ENCODE results near the gene ASTL.
"Not testable (repeated sequence)": the region's sequence is repeated elsewhere in the genome, so short reads cannot be mapped to it uniquely, and the experiment has no call there.

The ASTL gene

GRCh38 chr2:96138179-96139145 is at the start of gene ASTL:
Gene ASTL (minus strand): TSS chr2:96138502. CDS start chr2:96138436, 66 bp downstream.
- DNase-seq, result peak in 2 of 14 donors; percentile 4 to 16

DNA sequence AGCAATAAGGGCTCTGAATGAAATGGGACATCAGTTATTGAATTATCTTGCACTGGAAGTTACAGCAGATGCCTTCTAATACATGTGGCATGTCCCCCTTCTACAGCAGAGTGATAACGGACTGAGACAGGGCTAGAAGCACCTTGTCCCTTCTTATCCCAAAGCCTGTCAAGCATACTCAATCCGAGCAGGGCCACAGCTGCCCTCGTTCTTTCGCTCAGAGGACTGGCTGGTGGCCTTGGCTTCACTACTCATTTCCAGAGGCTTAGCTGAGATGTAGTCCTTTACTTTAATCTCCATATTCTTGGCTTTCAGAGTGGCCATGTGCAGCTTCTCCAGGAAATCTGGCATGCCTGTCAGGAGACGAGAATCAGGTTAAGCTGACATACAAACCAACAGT is 48.3 kb upstream of the ASTL start:
- DNase-seq, result no peak

DNA sequence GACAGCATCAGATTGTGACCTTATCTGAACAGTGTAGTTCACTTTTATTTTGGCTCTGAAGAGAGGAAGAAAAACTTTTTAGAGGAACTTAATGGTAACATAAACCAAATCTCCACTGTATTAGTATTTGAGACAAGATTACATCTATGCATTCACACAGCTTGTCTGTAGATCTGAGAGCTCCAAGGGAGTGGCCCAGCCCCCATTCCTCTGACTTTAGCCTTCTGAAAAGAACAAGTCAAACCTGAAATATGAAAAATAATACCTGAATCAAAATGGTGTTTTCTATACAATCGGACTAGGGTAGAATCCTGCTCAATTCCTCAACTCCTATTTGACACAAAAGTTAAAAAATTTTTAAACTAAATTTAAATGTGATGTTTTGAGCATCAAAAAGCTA is 47.2 kb upstream of the ASTL start:
- no peak for DNase-seq

- no peak for DNase-seq
These were observed 46.7 kb upstream of the ASTL start for GRCh38 chr2:96184989-96185388.

GRCh38 chr2:96184188-96184587 is 45.9 kb upstream of the ASTL start:
- DNase-seq, result no peak

GRCh38 chr2:96181529-96181928 is 43.2 kb upstream of the ASTL start:
- DNase-seq, result no peak

GRCh38 chr2:96180521-96180920 is 42.2 kb upstream of the ASTL start:
- no peak for DNase-seq

GRCh38 chr2:96180002-96180401 is 41.7 kb upstream of the ASTL start:
- DNase-seq, result no peak

DNA sequence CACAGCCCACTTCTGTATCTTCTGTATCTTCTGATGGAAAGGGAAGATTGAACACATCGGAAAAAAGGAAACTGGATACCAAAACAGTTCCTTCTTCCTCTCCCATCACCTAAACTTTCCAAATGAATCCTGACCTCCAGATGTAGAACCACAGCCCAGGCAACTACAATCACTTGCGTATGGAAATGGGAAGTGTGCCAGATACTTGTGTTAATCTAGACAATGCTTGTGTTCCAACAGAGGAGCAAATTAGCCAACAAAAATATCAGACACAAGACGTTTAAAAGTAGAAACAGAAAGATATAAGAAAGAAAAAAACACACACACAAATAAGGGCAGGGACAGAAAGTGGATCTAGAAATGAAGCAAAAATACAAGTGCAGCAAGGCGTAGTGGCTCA is 38.4 kb upstream of the ASTL start:
- no peak for DNase-seq

- no peak for DNase-seq
These were observed 37.6 kb upstream of the ASTL start for GRCh38 chr2:96175951-96176350.

GRCh38 chr2:96174251-96175144 is 36.2 kb upstream of the ASTL start:
- peak in 11 of 14 donors; percentile 26 to 79 (median 44) for DNase-seq

DNA sequence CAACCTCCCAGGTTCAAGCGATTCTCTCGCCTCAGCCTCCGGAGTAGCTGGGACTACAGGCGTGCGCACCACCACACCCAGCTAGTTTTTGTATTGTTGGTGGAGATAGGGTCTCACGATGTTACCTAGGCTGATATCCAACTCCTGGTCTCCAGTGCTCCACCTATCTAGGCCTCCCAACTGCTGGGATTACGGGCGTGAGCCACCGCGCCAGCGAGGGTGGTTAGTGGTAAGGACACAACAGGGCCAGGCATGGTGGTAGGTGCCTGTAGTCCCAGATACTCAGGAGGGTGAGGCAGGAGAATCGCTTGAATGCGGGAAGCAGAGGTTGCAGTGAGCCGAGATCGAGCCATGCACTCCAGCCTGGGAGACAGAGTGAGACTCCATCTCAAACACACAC is 33.5 kb upstream of the ASTL start:
- no peak for DNase-seq

- DNase-seq, result no peak
These were observed 32.3 kb upstream of the ASTL start for GRCh38 chr2:96170626-96171025.

GRCh38 chr2:96169868-96170507 is 31.7 kb upstream of the ASTL start:
- no peak for DNase-seq

DNA sequence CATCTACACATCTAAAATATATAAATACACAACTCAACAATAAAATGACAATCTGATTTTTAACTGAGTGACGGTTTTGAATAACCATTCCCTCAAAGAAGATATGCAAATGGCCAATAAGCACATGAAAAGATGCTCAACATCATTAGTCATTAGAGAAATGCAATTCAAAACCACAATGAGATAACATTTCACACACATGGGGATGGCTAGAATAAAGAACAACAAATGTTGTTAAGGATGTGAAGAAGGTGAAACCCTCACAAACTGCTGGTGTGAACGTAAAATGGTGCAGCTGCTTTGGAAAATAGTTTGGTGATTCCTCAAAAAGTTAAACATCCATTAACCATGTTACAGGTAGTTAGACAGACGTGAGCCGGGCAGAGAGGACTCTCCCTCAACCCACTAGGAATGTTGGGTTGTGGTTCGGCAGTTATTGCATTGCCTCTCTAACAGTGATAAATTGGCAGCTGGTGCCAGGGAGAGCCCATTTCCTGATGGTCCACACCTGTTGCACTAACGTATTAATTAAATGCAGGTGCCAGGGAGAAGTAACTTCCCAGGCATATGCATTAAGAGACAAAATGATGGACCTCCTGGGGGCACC is 29.2 kb upstream of the ASTL start:
- no peak for DNase-seq

- peak in 10 of 14 donors; percentile 18 to 81 (median 71) for DNase-seq
These were observed 26.3 kb upstream of the ASTL start for GRCh38 chr2:96164459-96165184.

DNA sequence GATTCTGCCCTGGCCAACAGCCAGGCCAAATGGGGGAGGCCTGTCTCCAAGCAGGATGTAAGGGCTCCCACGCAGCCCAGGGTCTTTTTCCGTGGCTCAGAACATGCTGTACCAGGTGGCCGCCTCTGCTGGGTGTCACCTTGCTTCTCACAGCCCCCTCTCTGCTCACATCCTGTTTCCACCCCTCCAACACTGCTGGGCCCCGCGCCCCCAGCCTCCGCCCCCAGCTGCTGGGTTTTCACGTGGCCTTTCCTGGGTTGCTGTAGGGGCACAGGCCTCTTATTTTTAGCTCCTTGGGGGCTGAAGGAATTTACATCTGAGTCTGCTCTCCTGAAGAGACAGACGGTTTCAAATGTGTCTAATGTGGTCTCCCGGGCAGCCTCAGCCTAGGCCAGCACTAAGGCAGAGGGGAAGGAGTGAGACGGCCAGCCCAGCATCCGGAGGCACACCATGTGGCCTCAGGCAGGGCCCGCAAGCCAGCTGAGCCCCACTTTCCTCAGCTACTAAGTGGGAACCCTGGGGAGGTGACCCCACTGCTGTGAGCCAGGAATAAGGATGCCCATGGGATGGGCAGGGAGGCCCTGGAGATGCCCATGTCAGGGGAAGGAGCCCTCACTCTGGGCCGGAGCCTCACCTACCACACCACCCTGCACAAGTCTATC is 25.6 kb upstream of the ASTL start:
- DNase-seq, result no peak

DNA sequence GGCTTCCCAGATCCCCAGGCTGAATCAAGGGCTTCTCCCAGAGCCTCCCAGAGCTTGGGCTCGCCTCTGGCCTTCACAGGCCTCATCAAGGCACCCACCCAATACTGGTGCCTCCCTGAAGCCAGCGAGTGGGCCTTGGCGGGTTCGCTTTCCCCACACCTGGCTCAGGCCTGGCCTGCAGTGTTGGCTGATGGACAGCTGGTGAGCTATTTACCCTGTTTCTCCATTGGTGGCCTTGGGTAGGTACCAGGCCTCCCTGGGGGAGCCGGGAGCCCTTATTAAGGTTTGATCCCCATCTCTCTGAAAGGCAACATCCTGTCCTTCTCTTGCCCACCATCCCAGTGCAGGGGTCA is 25.1 kb upstream of the ASTL start:
- DNase-seq, result no peak

- DNase-seq, result no peak
These were observed 23.6 kb upstream of the ASTL start for GRCh38 chr2:96161898-96162297.

DNA sequence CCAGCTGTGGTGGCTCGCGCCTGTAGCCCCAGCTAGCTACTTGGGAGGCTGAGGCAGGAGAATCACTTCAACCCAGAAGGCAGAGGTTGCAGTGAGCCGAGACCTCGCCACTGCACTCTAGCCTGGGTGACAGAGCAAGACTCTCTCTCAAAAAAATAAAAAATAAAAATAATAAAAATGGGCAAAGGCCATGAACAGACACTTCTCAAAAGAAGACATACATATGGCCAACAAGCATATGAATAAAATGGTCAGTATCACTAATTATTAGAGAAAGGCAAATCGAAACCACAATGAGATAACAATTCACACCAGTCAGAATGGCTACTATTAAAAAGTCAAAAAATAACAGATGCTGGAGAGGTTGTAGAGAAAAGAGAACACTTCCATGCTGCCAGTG is 22.1 kb upstream of the ASTL start:
- DNase-seq, result not testable (repeated sequence)
